GM18867 (cell line): Measurements from ENCODE around the gene ANK2.

Source experiments
- ATAC-seq: cut with Tn5 transposase; IDR thresholded peaks from one replicate; pipeline ENCODE4 v1.9.1; 2021; ENCODE audit warnings: mild to moderate bottlenecking, moderate library complexity; ENCODE audit not compliant: unreplicated experiment

The ANK2 gene

GRCh38 chr4:113330200-113330599, 280.7 kb downstream of the ANK2 start:
- ATAC-seq, result no peak

- ATAC-seq, result no peak
Observed at GRCh38 chr4:113331811-113332210, 282.4 kb downstream of the ANK2 start.

GRCh38 chr4:113332701-113333100, 283.2 kb downstream of the ANK2 start:
- ATAC-seq, result no peak

- ATAC-seq, result no peak
Observed at GRCh38 chr4:113335746-113336145, 286.3 kb downstream of the ANK2 start.

- no peak for ATAC-seq
Observed at GRCh38 chr4:113336556-113336955, 287.1 kb downstream of the ANK2 start.

GRCh38 chr4:113339430-113339813, 290.0 kb downstream of the ANK2 start:
- ATAC-seq, result no peak

GRCh38 chr4:113344100-113344499, 294.6 kb downstream of the ANK2 start:
- ATAC-seq, result no peak

GRCh38 chr4:113347245-113347644, 297.8 kb downstream of the ANK2 start:
- ATAC-seq, result no peak

GRCh38 chr4:113349430-113349829, 300.0 kb downstream of the ANK2 start:
- ATAC-seq, result no peak

GRCh38 chr4:113350576-113350975, 301.1 kb downstream of the ANK2 start:
- ATAC-seq, result no peak

GRCh38 chr4:113355550-113356371, 306.3 kb downstream of the ANK2 start:
- peak; percentile 98 for ATAC-seq

- ATAC-seq, result no peak
Observed at GRCh38 chr4:113356453-113356852, 307.0 kb downstream of the ANK2 start.

- no peak for ATAC-seq
Observed at GRCh38 chr4:113358784-113359183, 309.3 kb downstream of the ANK2 start.

GRCh38 chr4:113365377-113365776, 315.9 kb downstream of the ANK2 start:
- ATAC-seq, result no peak

GRCh38 chr4:113368056-113368455, 318.6 kb downstream of the ANK2 start:
- no peak for ATAC-seq

GRCh38 chr4:113371111-113371510, 321.7 kb downstream of the ANK2 start:
- ATAC-seq, result no peak

GRCh38 chr4:113375964-113376666, 326.7 kb downstream of the ANK2 start:
- no peak for ATAC-seq

GRCh38 chr4:113378836-113379235, 329.4 kb downstream of the ANK2 start:
- no peak for ATAC-seq

- ATAC-seq, result no peak
Observed at GRCh38 chr4:113382704-113383103, 333.3 kb downstream of the ANK2 start.

- no peak for ATAC-seq
Observed at GRCh38 chr4:113383111-113383785, 333.8 kb downstream of the ANK2 start.

- no peak for ATAC-seq
Observed at GRCh38 chr4:113384600-113384999, 335.1 kb downstream of the ANK2 start.
